Colonic mucosa (tissue), 4 donors: ENCODE measurements around the gene VPS35L. TPM values are rescaled to one million over a fixed set of nuclear protein-coding genes. Genes with fewer than 3 reads are reported as not detected.

ENCODE experiments used
- DNase-seq: peaks from one replicate; pipeline ENCODE4 v3.0.0-alpha.2; 2020
- H3K27ac ChIP-seq: fragments of 200-600 bp; one replicate; pipeline ENCODE4 v1.8.0; 2021
- H3K27me3 ChIP-seq: fragments of 200-600 bp; one replicate; pipeline ENCODE4 v1.8.0; 2021
- H3K36me3 ChIP-seq: fragments of 200-600 bp; one replicate; pipeline ENCODE4 v1.8.0; 2021
- H3K4me1 ChIP-seq: fragments of 200-600 bp; one replicate; pipeline ENCODE4 v1.8.0; 2021; ENCODE audit warnings: mild to moderate bottlenecking
- H3K4me3 ChIP-seq: fragments of 200-600 bp; one replicate; pipeline ENCODE4 v1.8.0; 2021
- H3K9ac ChIP-seq, 2 donors: one replicate each; pipeline ENCODE4 v1.7.0; 2013; ENCODE audit warnings: control low read depth in 2 of 2, low read depth in 2 of 2, low read length in 2 of 2
- H3K9me3 ChIP-seq: fragments of 200-600 bp; one replicate; pipeline ENCODE4 v1.8.0; 2021
- CTCF ChIP-seq: fragments of 200-600 bp; IDR thresholded peaks from one replicate; pipeline ENCODE4 v1.8.0; 2022; ENCODE audit warnings: antibody characterized with exemption, mild to moderate bottlenecking
- intact Hi-C: fragments of 100-400 bp; cut with DNase I; formaldehyde crosslinking; loops from one replicate; pipeline ENCODE4 v1.14.1; 2022
- total RNA-seq, 2 donors: library from RNA; stranded (reverse); fragmentation: NEBNext Ultra II Directional in 1 of 2; extraction: Animal tissue kit (Norgen Biotek cat#: 25700) in 1 of 2; gene quantifications; one replicate each; pipeline ENCODE4 v1.2.1, GENCODE V29; 2021
- donor health status: healthy.
- donor health status: DM: no; HTN: no; CAD: no.
- donor health status: DM: no; HTN: no; CAD: no.

The VPS35L gene
- total RNA-seq, 2 donors from 2014 or later: 38.0 to 43.7 TPM

DNA sequence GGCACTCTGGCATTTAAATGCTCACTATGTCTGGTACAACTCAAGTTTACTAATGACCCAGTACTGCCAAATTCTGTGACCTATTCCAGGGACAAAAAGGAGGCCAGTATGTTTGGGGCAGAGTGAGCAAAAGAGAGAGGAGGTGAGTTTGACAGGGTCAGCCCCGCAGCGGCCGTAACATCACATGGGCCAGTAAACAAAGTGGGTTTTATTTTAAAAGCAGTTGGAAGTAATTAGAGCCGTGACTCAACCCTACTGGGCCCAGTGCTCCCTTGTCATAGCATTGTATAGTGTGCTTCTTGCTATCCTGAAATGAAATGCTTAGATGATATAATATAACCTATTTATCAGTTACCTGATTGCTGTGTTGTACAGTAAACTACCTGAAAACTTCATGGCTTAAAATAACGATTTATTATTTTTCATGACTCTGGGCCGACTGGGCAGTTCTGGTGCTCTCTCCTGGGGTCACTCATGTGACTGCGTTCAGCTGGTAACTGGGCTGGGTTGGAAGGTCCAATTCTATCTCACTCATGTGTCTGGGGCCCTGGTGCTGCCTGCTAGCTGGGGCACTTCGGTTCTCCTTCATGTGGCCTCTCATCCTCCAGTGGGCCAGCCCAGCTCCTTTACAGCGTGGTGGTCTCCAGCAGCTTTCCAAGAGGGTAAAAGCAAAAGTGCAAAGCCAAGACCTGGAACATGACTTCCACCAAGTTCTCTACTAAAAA is 189.9 kb downstream of the VPS35L start:
- Histone ChIP-seq H3K27me3 (no peaks in the 10 kb centered on the region), H3K4me3 (no peak overlapping the region), H3K4me1 (no peaks in the 10 kb centered on the region), H3K9ac (no peak overlapping the region), H3K27ac (no peak overlapping the region), H3K36me3 (no peaks in the 10 kb centered on the region), H3K9me3 (no peaks in the 10 kb centered on the region)
- intact Hi-C loops: no loop called here
- no peak for TF ChIP-seq CTCF
- DNase-seq: no peak

GRCh38 chr16:19746561-19746960 is 191.1 kb downstream of the VPS35L start:
- DNase-seq: no peak
- intact Hi-C loops: no loop called here
- H3K4me3 ChIP-seq: no peak overlapping the region
- H3K27me3 ChIP-seq: no peaks in the 10 kb centered on the region
- no peaks in the 10 kb centered on the region for H3K9me3 ChIP-seq
- H3K27ac ChIP-seq: no peak overlapping the region
- H3K9ac ChIP-seq: no peak overlapping the region
- H3K4me1 ChIP-seq: no peaks in the 10 kb centered on the region
- TF ChIP-seq CTCF: no peak
- H3K36me3 ChIP-seq: no peaks in the 10 kb centered on the region

DNA sequence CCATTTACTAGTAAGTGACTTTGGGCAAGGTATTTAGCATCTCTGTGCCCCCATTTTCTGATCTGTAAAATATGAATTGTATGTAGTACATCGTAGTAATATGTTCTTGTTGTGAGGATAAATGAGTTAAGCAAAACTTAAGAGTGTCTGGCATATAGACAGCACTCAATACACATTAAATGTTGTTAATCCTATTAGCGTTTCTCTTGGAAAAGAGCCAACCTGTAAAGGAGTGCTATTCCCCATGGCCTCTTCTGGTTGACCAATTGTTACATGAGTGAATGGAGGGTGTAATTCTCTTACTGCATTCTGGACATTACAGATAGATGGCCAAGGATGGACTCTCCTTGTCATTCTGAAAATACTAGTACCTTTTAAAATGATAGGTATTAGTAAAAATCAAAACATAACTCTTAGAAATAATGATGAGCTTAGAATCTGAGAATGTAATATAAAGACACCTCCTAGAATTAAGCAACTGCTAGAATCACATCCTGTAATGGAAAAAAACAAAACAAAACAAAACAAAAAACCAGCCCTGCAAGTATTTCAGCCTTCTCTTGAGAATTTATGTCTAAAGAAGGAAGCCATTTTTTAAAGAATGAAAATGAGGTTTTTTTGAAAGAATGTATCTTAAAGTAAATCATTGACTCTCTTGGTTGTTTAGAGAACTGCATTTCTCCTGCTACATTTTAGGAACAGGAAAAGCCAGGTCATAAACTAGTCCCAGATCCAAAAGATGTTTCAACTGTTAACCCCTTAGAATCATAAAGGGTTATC is 193.1 kb downstream of the VPS35L start:
- no peaks in the 10 kb centered on the region for H3K4me1 ChIP-seq
- intact Hi-C loops: no loop called here
- no peaks in the 10 kb centered on the region for H3K36me3 ChIP-seq
- no peaks in the 10 kb centered on the region for H3K9me3 ChIP-seq
- DNase-seq: no peak
- H3K4me3 ChIP-seq: no peak overlapping the region
- H3K27ac ChIP-seq: no peak overlapping the region
- no peak overlapping the region for H3K9ac ChIP-seq
- no peak for TF ChIP-seq CTCF
- H3K27me3 ChIP-seq: no peaks in the 10 kb centered on the region

- Histone ChIP-seq H3K27me3 (no peaks in the 10 kb centered on the region), H3K4me3 (no peak overlapping the region), H3K9ac (no peak overlapping the region), H3K4me1 (no peaks in the 10 kb centered on the region), H3K27ac (no peak overlapping the region), H3K9me3 (no peaks in the 10 kb centered on the region), H3K36me3 (no peaks in the 10 kb centered on the region)
- intact Hi-C loops: no loop called here
- no peak for TF ChIP-seq CTCF
- no peak for DNase-seq
These were observed 194.1 kb downstream of the VPS35L start for GRCh38 chr16:19749571-19750080.

Other genes with a start within 250 kb of the VPS35L start
- 100 to 1,000 TPM in 1 of 2 donors, 10 to 100 TPM in 1; 54.5 to 113 TPM for gene TMC5, start 137.8 kb upstream of the VPS35L start, total RNA-seq
- gene GDE1, start 33.6 kb upstream of the VPS35L start, total RNA-seq: 100 to 1,000 TPM in 1 of 2 donors, 10 to 100 TPM in 1; 81.6 to 128 TPM
- 10 to 100 TPM in 1 of 2 donors, 1 to 10 TPM in 1; 8.2 to 11.1 TPM for gene CCP110, start 31.8 kb upstream of the VPS35L start, total RNA-seq
- gene KNOP1, start 162.5 kb downstream of the VPS35L start, total RNA-seq: 10 to 100 TPM; 14.2 to 28.0 TPM
- gene IQCK, start 162.6 kb downstream of the VPS35L start, total RNA-seq: 10 to 100 TPM; 13.1 to 13.2 TPM